Spinal cord (tissue), 10 donors: ENCODE measurements around the gene PTH. TPM values are rescaled to one million over a fixed set of nuclear protein-coding genes. Genes with fewer than 3 reads are reported as not detected.
A peak's percentile ranks its signal among the peaks of the same experiment; 100 is the strongest.

Source experiments
- DNase-seq, 6 donors: peaks; one replicate each; pipeline versions ENCODE4 v3.0.0 to v3.0.0-alpha.2; 2013 to 2015; ENCODE audit warnings: low spot score in 6 of 6, low read depth in 4 of 6
- H3K27ac ChIP-seq: one replicate; pipeline ENCODE4 v1.5.1; 2013; ENCODE audit warnings: low read depth, low read length, control low read depth
- H3K27me3 ChIP-seq: one replicate; pipeline ENCODE4 v1.6.1; 2013; ENCODE audit warnings: low read length; ENCODE audit not compliant: control insufficient read depth, insufficient read depth
- H3K36me3 ChIP-seq: one replicate; pipeline ENCODE4 v1.6.1; 2013; ENCODE audit warnings: low read length; ENCODE audit not compliant: control insufficient read depth, insufficient read depth
- H3K4me1 ChIP-seq: one replicate; pipeline ENCODE4 v1.6.1; 2013; ENCODE audit warnings: low read length; ENCODE audit not compliant: control insufficient read depth, insufficient read depth
- H3K4me3 ChIP-seq: one replicate; pipeline ENCODE4 v1.5.1; 2013; ENCODE audit warnings: low read depth, low read length, control low read depth
- H3K9me3 ChIP-seq: one replicate; pipeline ENCODE4 v1.6.1; 2013; ENCODE audit warnings: low read length; ENCODE audit not compliant: control insufficient read depth, insufficient read depth
- WGBS: methylation state at CpG from one replicate; pipeline ENCODE4 v1.1.5; 2013; ENCODE audit warnings: missing lambda C conversion rate; ENCODE audit not compliant: insufficient coverage; 5-methylcytosine and 5-hydroxymethylcytosine counted together
- polyA plus RNA-seq, 2 donors: library from polyadenylated mRNA; unstranded; fragments of 120-200 nt; gene quantifications; one replicate each; pipeline ENCODE4 v1.2.1, GENCODE V29; 2013; ENCODE audit not compliant: insufficient read length in 2 of 2
- total RNA-seq, 2 donors: library from RNA; depleted of rRNA in 1 of 2; stranded (reverse); fragments of 120-200 nt in 1 of 2; fragments of >200 nt in 1 of 2; gene quantifications; one replicate each; pipeline versions ENCODE4 v1.2.3 to v1.2.4, GENCODE V29; 2013 to 2014
- donor health status: healthy.

The PTH gene
- total and polyA plus RNA-seq, 4 donors = 0.22 TPM; not detected in 3

- 95% methylated on average over 9 of the region's 9 CpGs for WGBS
- H3K36me3 ChIP-seq = no peaks in the 10 kb centered on the region
Observed at GRCh38 chr11:13480198-13480597, 15.6 kb downstream of the PTH start.

GRCh38 chr11:13479688-13480087 is 16.1 kb downstream of the PTH start:
- Histone ChIP-seq H3K27me3 (no peaks in the 10 kb centered on the region), H3K27ac (no peak overlapping the region), H3K4me3 (no peak overlapping the region), H3K9me3 (no peaks in the 10 kb centered on the region), H3K4me1 (no peaks in the 10 kb centered on the region), H3K36me3 (no peaks in the 10 kb centered on the region)
- DNase-seq = no peak
- WGBS = 85% methylated on average over 2 of the region's 3 CpGs

More at GRCh38 chr11:13480198-13480597, 15.6 kb downstream of the PTH start:
- DNase-seq = no peak
- Histone ChIP-seq H3K27me3 (no peaks in the 10 kb centered on the region), H3K27ac (no peak overlapping the region), H3K9me3 (no peaks in the 10 kb centered on the region), H3K4me3 (no peak overlapping the region), H3K4me1 (no peaks in the 10 kb centered on the region)

GRCh38 chr11:13475091-13475490 is 20.7 kb downstream of the PTH start:
- DNase-seq = no peak
- Histone ChIP-seq H3K36me3 (no peaks in the 10 kb centered on the region), H3K27ac (no peak overlapping the region), H3K9me3 (no peaks in the 10 kb centered on the region), H3K4me3 (no peak overlapping the region), H3K27me3 (no peaks in the 10 kb centered on the region), H3K4me1 (no peaks in the 10 kb centered on the region)
- no CpG with 5 or more reads among the region's 3 CpGs for WGBS

- Histone ChIP-seq H3K9me3 (no peaks in the 10 kb centered on the region), H3K4me1 (no peaks in the 10 kb centered on the region), H3K36me3 (no peaks in the 10 kb centered on the region), H3K27me3 (no peaks in the 10 kb centered on the region), H3K27ac (no peak overlapping the region), H3K4me3 (no peak overlapping the region)
- 89% methylated on average over 2 of the region's 3 CpGs for WGBS
- DNase-seq = no peak
Observed at GRCh38 chr11:13473013-13473722, 22.6 kb downstream of the PTH start.

GRCh38 chr11:13468750-13469149 is 27.0 kb downstream of the PTH start:
- no peak overlapping the region for H3K4me3 ChIP-seq
- WGBS = 92% methylated on average over 4 of the region's 5 CpGs
- DNase-seq = no peak

GRCh38 chr11:13465909-13466371 is 29.9 kb downstream of the PTH start:
- H3K36me3 ChIP-seq = no peaks in the 10 kb centered on the region
- no peak overlapping the region for H3K27ac ChIP-seq
- peak in 3 of 6 donors; percentile 3 to 83 (median 62) for DNase-seq
- WGBS = no CpG with 5 or more reads among the region's 6 CpGs
- no peaks in the 10 kb centered on the region for H3K9me3 ChIP-seq
- H3K4me1 ChIP-seq = peaks cover 4% of the 10 kb centered on the region
- H3K27me3 ChIP-seq = peaks cover 4% of the 10 kb centered on the region
- no peak overlapping the region for H3K4me3 ChIP-seq

More at GRCh38 chr11:13468750-13469149, 27.0 kb downstream of the PTH start:
- Histone ChIP-seq H3K9me3 (no peaks in the 10 kb centered on the region), H3K36me3 (no peaks in the 10 kb centered on the region), H3K27me3 (peaks cover 4% of the 10 kb centered on the region), H3K4me1 (peaks cover 2% of the 10 kb centered on the region), H3K27ac (no peak overlapping the region)

GRCh38 chr11:13463779-13464290 is 32.0 kb downstream of the PTH start:
- H3K27me3 ChIP-seq = peaks cover 4% of the 10 kb centered on the region
- peaks cover 4% of the 10 kb centered on the region for H3K4me1 ChIP-seq
- peak overlapping the region; percentile 95 for H3K27ac ChIP-seq
- no peaks in the 10 kb centered on the region for H3K36me3 ChIP-seq
- no peak for DNase-seq
- no peaks in the 10 kb centered on the region for H3K9me3 ChIP-seq
- peak overlapping the region; percentile 90 for H3K4me3 ChIP-seq
- WGBS = 12% methylated on average over 5 of the region's 12 CpGs

- H3K4me3 ChIP-seq = peak within 1 kb of the TSS; percentile 90
- WGBS = 0% methylated on average over 70 of the region's 71 CpGs
- H3K36me3 ChIP-seq = no peaks in the 10 kb centered on the region
- peak; percentile 87 to 99 (median 92) for DNase-seq
- peaks cover 4% of the 10 kb centered on the region for H3K27me3 ChIP-seq
- H3K4me1 ChIP-seq = peaks cover 4% of the 10 kb centered on the region
- no peaks in the 10 kb centered on the region for H3K9me3 ChIP-seq
- peak within 1 kb of the TSS; percentile 95 for H3K27ac ChIP-seq
Observed at GRCh38 chr11:13462901-13463778, 32.7 kb downstream of the PTH start, which contains the start of gene BTBD10. Gene BTBD10 (minus strand): TSS chr11:13463222. CDS start chr11:13445124, 18,098 bp downstream.

- Histone ChIP-seq H3K4me3 (peak overlapping the region; percentile 90), H3K4me1 (peaks cover 4% of the 10 kb centered on the region), H3K9me3 (no peaks in the 10 kb centered on the region), H3K36me3 (no peaks in the 10 kb centered on the region), H3K27ac (peak overlapping the region; percentile 95), H3K27me3 (no peaks in the 10 kb centered on the region)
- peak in 4 of 6 donors; percentile 39 to 90 (median 64) for DNase-seq
- WGBS = under 1% methylated on average over 16 of the region's 18 CpGs
Observed at GRCh38 chr11:13462311-13462900, 33.4 kb downstream of the PTH start.
